Stimulated activated CD8-positive, alpha-beta memory T cell treated with anti-CD3 and anti-CD28 coated beads, Interleukin-15, amount 100 ng/mL, for 1 hour (primary cell): ENCODE measurements around the gene SOCS1.
A peak's percentile ranks its signal among the peaks of the same experiment; 100 is the strongest.
"Not testable (repeated sequence)": the region's sequence is repeated elsewhere in the genome, so short reads cannot be mapped to it uniquely, and the experiment has no call there.

ENCODE experiments used
- DNase-seq: peaks from one replicate; pipeline ENCODE4 v3.0.0-alpha.2; 2020; ENCODE audit warnings: low read depth

Gene SOCS1

GRCh38 chr16:11224894-11225676 is 30.9 kb downstream of the SOCS1 start:
- DNase-seq: peak; percentile 43

DNA sequence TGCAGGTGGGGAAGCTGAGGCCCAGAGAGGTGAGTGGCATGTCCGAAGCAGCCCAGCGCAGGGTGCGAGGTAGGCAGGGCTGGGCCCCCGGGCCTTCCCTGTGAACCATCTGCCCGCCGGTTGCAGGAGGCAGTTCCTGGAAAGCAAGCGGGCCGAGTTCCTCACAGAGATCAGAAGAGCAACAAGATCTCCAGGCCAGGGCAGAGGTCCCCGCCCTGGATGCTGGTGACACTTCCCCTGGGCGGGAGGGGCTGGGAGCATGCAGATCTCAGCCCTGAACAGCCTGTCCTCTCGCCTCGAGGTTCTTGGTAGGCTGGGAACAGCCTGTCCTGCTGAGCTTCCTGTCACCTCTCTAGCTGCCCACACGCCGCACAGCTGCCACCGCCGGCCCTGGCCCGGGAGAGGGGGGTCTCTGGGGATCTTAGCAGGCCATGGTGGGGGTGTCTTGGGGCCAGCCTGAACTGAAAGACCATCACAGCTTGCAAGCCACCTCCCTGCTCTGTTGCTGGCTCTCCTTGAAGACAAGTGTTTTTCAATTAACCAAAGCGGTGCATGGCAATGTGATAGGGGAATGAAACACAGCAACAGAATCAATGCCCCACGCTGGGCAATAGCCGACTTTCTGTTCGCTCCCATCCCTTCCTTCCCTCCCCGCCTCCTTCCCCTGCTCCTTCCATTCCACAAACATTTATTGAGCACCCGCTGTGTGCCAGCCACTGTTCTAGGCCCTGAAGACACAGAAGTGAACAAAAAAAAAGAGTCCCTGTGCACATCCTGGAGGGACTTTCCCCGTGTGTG is 31.7 kb downstream of the SOCS1 start:
- DNase-seq: peak; percentile 34

- not testable (repeated sequence) for DNase-seq
Observed at GRCh38 chr16:11220507-11220906, 35.5 kb downstream of the SOCS1 start.

GRCh38 chr16:11219178-11219577 is 36.8 kb downstream of the SOCS1 start:
- DNase-seq: no peak

DNA sequence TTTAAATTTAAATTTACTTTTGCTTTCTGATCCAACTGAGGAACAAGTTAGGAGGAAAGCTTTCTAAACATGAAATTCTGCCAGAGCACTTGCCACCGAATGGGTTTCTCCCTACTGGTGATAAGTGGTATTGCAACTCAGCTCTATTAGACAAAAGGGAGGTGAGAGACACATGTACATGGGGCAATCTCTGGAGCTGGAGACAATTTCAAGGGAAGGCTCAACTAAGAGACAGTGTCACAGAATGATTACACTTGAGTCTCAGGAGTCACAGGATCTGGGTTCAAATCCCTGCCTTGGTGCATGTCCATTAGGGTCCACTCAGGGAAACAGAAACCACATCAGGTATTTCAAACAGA is 37.4 kb downstream of the SOCS1 start:
- no peak for DNase-seq

DNA sequence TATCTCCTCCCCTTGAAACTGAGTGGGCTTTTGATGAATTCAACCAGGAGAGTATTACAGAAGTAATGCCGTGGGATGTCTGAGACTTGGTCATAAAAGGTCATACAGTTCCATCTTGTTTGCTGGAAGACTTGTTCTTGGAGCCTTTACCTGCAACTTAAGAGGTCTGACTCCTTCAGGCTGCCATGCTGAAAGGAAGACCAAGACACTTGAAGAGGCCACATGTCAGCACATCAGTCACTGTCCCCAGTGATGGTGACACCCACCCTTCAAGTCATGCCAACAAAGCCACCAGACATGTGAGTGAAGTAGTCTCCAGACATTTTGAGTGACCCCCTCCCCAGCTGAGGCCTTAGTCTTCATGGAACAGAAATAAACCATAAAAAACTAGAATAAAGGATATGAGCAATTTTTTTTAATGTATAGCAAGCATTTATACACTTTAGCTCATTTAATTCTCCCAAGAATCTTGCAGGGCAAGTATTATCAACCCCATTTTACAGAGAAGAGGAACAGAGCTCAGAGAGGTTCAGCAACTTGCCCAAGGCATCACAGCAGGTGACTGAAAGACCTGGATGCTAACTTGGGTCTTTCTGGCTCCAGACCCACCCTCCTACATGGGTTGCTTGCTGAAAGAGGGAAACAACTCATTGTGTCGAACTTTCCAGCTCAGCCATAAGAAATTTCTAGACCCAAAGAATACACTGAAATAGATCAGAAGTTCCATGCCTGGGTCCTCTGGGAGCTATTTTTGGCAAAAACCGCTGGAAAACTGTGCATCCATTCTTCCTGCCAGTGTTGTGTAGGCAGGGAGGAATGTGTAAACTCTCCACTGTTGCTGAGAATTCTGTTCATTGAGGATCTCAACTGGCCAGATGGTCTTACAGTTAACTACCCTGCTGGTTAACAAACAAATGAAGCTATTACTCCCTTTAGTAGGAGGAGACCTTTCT is 38.1 kb downstream of the SOCS1 start:
- no peak for DNase-seq

DNA sequence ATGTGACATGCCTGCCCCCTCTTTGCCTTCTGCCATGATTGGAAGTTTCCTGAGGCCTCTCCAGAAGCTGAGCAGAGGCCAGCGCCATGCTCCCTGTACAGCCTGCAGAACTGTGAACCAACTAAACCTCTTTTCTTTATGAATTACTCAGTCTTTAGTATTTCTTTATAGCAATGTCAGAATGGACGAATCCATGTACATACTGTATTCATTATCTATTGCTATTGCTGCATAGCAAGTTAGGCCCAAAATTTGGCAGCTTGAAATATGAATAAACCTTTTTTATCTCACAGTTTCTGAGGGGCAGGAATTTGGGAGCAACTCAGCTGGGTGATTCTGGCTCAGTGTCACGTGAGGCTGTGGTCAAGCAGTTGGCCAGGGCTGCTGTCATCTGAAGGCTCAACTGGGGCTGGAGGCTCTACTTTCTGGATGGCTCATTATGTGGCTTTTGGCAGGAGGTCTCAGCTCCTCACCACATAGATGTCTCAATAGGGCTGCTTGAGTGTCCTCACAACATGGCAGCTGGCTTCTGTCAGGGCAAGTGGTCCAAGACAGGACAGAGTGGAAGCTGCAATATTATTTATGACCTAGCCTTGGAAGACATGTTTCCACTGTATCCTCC is 40.0 kb downstream of the SOCS1 start:
- no peak for DNase-seq

- no peak for DNase-seq
Observed at GRCh38 chr16:11213799-11214198, 42.2 kb downstream of the SOCS1 start.

DNA sequence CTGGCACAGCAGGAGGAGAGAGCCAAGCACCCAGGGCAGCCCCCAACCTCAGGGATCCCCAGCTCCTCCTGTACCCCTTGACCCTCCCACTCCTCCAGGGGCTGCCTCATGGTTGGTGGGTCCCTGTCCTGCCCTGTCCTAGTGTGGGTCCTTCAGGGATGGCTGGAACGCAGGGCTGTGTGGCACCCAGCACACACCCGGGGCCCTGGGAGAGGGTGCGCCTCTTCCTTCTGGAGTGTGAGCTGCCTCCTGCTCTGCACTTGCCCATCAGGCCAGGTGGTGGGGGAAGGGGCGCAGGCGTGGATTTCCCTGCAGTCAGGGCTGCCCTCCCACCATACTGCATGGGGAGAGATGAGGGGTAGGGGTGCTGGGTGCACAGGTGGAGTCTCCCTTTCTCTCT is 42.6 kb downstream of the SOCS1 start:
- no peak for DNase-seq

GRCh38 chr16:11212798-11213196 is 43.2 kb downstream of the SOCS1 start:
- no peak for DNase-seq

DNA sequence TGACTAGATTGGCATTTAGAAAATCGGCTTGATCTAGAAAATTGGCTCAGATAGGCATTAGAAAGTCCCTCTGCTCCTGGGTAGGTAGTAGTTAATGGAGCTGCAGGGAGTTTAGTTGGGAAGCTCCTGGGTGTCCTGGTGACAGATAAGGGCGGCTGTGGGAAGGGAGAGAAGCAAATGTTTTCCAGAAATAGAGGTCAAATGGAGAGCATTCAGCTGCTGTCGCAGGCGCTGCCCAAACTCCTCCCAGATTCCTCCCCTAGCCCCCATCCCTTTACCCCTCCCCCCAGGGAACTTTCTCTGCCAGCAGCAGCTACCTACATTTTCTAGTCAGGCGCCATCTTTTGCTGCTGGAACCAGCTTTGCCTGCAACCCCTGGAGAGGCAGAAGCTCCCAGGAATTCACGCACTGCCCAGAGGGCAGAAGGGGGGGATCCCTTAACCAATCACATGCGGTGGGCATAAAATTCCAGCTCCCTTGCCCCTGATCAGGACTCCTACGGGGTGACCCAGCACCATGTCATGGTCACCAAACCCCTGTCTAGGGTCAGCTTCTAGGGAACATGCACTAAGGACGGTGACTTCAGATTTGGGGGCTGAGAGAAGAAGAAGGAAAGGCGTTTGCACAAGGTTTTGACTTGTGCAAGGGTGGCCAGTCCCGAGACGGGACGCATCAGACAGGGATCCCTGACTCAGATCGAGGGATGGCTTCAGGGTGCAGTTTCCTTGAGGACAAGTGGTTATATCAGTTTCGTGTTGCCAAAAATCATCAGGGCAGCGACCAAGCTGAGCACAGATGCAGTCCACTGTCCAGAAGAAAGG is 43.8 kb downstream of the SOCS1 start:
- no peak for DNase-seq

- no peak for DNase-seq
Observed at GRCh38 chr16:11211061-11211976, 44.7 kb downstream of the SOCS1 start.

- DNase-seq: no peak
Observed at GRCh38 chr16:11210260-11210659, 45.7 kb downstream of the SOCS1 start.

DNA sequence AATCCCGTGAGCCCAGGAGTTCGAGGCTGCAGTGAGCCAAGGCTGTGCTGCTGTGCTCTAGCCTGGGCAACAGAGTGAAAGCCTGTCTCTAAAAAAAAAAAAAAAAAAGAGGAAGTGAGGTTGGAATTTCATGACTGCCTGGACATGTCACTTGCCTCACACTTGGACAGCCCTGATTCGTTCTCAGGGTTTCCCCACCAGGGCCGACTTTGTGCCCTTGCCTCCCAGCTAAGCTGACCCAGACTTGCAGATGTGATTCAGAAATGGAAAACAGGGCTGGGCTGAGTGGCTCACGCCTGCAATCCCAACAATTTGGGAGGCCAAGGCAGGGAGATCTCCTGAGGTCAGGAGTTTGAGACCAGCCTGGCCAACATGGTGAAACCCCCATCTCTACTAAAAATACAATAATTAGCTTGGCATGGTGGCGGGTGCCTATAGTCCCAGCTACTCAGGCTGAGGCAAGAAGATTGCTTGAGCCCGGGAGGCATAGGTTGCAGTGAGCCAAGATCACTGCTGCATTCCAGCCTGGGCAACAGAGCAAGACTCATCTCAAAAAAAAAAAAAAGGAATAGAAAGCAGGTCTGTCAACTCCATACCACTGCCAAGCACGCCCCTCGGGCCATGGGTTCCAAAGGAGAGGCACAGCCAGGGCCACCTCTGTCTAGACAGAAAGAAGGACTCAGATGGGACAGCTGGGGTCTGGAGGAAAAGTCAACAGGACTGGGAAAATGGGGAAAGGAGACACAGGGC is 46.9 kb downstream of the SOCS1 start:
- DNase-seq: no peak

DNA sequence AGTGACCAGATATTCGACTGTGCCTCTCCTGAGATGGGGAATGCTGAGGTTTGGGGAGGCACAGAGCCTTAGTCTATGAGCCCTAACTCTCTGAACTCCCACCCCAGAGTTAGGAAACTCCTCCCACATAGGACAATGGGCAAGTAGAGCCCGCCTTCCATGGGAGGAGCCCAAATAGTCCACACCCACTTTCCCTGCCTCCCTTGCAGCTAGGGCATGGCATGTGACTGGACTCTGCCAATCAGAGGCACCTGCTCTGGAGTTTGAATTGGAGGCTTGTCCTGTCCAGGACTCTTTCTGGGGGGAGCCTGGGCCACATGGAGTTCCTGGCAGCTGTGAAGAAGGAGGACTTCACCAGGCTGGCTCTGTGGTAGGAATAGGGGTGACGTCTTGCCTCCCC is 48.4 kb downstream of the SOCS1 start:
- DNase-seq: no peak

DNA sequence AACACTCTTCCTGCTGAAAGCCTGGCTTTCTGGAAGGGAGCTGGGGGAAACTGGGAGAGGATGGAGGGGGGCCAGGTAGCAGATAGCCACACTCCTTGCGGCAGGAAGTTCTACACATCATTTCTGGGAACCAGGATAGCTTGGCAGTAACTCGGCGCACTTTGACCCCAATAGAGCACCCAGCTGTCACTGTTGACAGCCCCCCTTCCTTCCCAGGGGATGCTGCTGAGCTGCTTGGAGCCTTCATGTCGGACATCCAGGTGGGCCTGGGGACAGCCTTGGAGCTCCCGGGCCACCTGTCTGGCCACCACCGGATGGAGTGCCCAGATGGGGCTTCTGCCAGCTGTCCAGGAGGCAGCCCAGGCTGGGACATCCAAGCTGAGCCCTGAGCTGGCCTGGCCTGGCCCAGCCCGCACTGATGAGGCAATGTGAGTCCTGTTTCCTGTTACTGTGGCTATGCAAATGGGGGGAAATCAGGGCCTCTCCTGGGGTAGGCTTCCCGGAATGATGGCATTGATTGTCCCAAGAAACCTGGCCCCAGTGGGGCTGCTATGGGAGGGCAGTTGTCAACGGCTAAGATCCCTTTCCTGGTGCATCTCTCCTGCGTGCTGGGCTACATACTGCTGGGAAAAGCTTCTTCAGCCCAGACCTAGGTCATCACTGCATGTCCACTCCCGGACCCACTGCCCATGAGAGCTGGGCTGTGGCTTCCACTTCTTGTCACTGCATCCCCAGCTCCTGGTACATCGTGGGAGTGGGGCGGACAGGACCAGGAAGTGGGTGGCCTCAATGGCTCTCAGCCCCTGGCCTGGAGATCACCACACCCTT is 50.0 kb downstream of the SOCS1 start:
- DNase-seq: no peak

DNA sequence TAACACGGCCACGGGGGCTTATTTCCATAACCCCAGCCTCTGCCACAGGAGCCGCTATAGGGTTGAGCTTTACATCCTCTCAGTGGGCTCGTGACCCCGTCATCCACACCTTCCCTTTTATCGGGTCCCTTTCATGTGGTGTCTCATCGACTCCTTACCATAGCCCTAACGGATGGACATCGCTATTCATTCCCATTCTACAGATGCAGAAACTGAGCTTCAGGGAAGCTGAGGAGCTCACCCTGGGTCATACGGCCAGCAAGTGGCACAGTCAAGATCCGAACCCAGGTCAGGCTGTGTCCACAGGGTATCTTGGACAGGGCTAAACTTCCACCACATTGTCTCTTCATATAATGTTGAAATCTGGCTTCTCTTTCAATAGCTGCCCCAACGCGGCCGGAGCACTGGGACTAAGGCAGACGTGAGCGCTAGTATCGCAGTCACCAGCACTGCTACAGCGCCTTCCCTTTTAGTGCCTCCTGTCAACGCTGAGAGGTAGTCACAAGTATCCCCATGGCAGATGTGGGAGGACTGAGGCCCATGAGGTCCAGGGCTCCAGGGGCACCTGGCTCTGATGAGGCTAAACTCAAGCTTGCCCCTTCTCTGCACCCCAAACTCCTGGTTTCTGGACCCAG is 50.8 kb downstream of the SOCS1 start:
- DNase-seq: no peak

DNA sequence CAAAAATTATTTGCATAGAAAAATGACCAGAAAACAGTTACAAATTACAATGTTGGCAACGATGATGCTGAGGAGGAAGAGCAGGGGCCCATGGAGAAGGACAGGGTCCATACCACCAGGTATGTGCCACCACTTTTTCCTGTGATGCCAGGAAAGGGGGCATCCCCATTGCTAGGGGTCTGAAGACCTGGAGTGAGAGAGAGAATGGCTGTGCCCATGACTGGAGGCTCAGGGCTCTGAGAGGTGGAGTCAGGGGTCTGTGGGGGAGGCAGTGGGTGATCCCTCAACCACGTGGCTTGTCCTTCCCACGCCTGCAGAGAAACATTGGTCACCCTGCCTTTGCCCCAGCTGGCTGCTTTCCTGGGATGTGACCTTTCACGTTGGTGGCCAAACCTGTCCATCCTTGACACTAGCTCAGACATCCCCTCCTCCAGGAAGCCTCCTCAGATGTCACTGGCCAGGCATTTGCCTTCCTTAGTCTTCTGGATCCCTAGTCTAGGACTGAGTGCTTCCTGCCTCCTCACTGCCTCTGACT is 51.4 kb downstream of the SOCS1 start:
- DNase-seq: no peak
